ENCODE measurements around the gene BAD. TPM values are rescaled to one million over a fixed set of nuclear protein-coding genes. Genes with fewer than 3 reads are reported as not detected.
A peak's percentile ranks its signal among the peaks of the same experiment; 100 is the strongest.
"Not testable (repeated sequence)": the region's sequence is repeated elsewhere in the genome, so short reads cannot be mapped to it uniquely, and the experiment has no call there.

The BAD gene
- total RNA-seq, 1 donor from 2014 or later: 40.0 TPM

DNA sequence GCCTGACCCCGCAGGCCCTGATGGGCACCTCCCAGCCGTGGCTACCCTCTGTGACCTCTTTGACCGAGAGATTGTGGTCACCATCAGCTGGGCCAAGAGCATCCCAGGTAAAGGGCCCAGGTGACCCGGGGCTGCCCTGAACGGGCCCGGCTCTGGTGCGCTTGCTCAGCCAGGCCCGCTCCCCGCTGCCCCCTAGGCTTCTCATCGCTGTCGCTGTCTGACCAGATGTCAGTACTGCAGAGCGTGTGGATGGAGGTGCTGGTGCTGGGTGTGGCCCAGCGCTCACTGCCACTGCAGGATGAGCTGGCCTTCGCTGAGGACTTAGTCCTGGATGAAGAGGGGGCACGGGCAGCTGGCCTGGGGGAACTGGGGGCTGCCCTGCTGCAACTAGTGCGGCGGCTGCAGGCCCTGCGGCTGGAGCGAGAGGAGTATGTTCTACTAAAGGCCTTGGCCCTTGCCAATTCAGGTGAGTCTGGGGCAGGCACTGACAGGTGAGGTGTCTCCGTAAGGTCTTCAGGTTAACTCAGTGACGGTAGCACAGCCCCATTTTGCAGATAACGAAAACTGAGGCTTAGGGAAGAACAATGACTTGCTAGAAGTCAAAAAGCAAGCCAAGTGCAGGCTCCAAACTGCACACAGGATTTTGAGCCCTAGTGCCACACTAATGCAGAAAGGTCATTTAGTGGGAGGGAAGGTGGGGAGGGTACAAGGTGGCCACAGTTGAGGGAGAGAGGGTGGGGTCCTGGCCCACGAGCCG is 30.5 kb upstream of the BAD start:
- no peak for DNase-seq

DNA sequence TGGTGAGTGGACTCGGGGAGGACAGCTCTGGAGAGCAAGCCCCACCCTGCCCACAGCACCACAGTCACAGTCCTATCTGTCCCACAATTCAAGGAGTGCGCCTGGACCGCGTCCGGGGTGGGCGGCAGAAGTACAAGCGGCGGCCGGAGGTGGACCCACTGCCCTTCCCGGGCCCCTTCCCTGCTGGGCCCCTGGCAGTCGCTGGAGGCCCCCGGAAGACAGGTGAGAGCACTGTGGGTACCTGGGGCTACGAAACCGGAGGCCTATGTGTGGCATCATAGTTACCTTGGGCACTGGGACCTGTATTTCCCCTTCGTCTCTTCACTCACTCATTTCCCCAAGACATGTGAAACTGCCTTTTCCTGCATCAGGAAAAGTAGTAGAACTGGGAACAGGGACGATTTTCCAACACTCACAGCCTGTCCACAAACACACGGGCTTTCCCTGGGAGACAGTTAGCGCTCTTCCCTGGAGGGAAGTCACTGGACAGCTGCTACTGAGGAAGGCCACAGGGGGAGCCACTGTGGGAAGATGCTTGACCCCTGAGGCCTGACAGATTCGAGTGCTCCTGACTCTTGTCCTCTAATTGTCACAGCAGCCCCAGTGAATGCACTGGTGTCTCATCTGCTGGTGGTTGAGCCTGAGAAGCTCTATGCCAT is 29.8 kb upstream of the BAD start:
- no peak for DNase-seq

DNA sequence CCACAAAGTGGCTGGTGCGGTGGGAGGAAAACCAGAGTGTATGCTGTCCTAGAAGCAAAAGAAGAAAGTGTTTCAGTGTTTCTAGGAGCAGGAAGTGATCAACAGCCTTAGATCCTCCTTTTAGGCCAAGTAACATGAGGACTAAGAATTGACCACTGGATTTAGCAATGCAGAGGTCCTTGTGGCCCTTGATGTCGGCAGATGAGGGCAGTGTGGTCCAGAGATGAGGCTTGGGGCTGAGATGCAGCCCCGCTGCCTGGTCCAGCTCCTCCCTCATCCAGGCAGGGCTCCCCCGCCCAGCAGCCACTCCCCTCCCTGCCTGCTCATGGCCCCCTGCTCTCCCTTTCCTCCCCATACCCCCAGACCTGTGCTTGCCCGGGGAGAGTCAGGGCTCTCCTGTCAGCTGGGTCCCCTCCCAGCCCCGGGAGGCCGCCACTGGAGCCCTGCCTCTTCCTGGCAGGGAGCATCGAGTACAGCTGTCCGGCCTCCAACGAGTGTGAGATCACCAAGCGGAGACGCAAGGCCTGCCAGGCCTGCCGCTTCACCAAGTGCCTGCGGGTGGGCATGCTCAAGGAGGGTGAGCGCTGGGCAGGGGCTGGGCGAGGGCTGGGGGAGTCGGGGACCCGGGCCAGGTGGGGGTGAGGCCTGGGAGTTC is 29.2 kb upstream of the BAD start:
- DNase-seq: peak; percentile 55

DNA sequence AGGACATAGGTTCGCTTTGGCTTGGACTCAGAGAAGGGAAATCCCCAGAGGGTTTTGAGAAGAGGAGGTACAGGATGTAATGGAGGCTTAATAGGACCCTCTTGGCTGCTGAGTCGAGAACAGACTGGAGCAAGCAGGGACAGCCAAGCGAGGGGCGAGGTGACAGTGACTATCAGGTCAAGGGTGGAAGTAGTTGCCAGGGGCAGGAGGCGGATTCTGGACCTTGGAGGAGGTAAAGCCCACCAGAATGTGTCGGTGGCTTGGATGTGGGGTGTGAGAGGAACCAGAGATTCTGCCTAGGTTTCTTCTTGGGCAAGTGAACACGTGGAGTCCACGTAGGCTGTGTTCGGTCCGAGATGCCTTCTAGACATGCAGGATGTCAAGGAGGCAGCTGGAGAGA is 28.5 kb upstream of the BAD start:
- DNase-seq: no peak

DNA sequence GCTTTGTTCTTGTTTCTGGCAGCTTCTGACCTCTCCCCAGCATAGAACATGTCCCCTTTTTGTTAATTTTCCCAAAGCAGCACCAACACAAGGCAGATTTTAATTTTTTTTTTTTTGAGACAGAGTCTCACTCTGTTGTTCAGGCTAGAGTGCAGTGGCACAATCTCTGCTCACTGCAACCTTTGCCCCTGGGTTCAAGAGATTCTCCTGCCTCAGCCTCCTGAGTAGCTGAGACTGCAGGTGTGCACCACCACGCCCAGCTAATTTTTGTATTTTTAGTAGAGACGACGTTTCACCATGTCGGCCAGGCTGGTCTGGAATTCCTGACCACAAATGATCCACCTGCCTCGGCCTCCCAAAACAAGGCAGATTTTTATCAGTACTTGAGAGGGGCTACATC is 23.3 kb upstream of the BAD start:
- DNase-seq: not testable (repeated sequence)

DNA sequence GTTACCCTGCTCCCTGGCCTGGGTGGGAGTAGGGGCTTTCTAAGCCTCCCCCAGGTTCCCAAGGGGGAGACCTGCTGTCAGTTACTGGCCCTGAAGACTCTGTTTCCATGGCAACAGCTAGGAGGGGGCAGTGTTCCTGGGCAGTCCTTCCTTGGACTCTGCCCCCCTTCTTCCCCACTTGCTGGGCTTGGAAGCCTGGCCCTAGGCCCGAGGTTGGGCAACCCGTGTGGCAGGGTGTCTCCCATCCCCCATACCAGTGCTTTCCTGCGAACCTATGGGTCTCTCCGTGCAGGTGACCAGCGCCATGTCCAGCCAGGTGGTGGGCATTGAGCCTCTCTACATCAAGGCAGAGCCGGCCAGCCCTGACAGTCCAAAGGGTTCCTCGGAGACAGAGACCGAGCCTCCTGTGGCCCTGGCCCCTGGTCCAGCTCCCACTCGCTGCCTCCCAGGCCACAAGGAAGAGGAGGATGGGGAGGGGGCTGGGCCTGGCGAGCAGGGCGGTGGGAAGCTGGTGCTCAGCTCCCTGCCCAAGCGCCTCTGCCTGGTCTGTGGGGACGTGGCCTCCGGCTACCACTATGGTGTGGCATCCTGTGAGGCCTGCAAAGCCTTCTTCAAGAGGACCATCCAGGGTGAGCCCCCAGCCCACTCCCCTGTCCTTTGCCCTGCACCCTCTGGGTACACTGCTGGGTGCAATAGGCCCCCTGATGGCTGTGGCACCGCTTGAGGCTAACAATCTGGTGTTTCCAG is 22.6 kb upstream of the BAD start:
- DNase-seq: no peak

DNA sequence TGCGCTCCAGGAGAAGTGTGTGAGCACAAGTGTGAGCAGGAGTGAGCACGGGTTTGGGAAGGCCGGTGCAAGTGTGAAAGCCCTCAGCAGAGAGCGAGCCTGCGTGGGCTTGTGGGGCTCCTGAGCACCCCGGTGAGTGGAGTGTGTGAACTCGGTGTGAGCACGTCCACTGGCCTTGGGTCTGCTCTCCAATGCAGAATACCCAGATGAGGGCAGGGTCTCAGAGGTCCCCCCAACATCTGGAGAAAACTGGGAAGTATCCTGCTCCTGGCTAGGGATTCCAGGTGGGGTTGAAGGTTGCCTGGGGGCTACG is 22.1 kb upstream of the BAD start:
- DNase-seq: no peak

DNA sequence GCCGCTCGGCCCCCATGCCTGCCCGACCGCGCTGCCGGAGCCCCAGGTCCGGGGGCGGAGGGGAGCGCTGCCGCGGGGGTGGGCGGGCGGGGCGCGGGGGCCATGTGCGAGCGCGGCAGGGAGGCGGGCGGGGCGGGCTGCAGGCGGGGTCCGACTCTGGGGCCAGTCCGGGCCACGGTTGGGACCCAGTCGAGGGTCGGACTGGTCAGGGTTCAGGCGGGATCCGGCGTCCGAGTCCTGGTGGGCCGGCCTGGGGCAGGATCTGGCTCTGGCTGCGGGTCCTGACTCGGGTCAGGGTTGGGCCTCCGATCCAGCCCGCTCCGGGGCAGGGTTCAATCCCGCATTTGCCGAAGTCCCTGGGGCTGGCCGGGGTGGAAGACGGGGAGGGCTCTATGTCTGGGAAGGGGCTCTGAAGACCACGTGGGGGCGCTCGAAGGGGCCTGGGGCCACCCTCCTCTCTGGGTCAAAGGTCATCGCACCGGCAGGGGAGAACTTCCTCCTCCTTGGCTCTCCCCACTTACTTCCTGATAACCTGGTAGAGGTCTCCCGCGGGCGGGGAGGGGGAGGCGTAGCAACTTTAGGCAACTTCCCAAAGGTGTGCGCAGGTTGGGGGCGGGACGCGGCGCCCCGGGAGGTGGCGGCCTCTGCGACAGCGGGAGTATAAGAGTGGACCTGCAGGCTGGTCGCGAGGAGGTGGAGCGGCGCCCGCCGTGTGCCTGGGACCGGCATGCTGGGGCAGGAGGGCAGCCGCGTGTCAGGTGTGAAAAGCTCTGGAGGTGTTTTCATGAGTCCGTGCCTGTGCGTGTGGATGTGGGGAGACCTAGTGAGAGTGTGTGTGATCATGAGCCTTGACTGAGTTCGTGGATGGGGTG is 21.5 kb upstream of the BAD start:
- DNase-seq: peak; percentile 61

DNA sequence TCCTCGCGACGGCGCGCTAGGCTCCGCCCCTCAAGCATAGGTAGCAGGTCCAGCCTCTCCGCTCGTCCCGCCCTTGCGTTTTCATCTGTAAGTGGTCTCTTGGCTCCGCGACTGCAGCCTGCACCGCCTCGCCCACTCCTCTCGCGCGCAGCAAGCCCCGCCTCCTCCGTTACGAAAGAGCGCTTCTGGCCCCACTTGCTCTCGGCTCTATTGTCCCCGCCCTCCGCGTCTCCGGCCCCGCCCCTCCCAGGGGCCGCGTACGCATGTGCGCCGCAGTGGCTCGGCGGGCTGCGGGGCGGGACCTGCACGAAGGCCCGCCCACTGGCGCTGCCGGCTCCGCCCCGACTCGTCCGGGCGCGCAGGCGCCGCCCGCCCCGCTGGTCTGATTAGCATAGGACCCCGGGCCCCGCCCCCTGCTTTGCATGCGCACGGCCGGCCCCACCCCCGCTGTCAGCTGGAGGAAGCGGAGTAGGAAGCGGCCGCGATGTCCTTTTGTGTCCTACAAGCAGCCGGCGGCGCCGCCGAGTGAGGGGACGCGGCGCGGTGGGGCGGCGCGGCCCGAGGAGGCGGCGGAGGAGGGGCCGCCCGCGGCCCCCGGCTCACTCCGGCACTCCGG is 20.7 kb upstream of the BAD start, which contains the start of gene ESRRA:
Gene ESRRA (plus strand): TSS at position 450 of the 616 bp plus-strand sequence. CDS start 1,656 bp downstream, outside the sequence.
- DNase-seq: peak; percentile 99

DNA sequence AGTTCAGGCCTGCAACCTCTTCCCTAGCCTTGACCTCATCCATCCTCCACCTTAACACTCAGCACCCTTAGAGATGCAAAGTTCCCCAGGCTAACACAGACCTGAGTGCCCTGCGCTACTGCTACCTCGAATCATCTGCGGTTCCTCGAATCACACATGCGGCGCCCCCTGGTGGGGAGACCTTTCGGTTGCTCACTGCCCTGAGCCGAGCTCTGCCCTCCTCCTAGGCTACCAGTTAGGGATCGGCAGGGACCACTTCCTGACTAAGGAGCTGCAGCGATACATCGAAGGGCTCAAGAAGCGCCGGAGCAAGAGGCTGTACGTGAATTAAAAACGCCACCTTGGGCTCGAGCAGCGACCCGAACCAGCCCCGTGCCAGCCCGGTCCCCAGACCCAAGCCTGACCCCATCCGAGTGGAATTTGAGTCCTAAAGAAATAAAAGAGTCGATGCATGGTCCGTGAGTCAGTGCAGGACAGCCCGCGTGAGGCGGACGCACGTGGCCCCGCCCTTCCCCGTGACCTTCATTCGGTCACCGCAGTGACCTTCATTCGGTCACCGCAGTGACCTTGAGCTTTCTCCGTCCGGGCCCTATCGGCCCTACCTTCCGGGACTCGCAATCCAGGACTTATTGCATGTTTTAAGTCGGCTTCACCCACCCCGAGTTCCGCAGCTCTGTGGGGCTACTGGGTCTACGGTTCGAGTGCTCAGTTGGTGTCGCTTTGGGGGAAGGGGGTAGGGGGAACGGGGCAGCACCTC is 20.0 kb upstream of the BAD start:
- peak; percentile 93 for DNase-seq

DNA sequence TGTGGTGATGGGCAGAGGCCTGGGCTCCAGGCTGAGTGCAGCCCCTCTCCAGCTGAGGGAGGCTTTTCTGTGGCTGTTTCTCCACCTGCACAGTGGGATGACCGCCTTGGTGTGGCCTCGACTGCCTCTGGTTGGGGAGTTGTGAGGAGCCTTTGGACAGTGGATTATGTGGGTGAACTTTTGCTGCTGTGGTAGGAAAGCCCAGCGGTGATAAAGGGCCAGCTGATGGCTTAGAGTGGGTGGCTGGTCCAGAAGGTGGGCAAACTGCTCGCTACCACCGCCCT is 19.5 kb upstream of the BAD start:
- no peak for DNase-seq

DNA sequence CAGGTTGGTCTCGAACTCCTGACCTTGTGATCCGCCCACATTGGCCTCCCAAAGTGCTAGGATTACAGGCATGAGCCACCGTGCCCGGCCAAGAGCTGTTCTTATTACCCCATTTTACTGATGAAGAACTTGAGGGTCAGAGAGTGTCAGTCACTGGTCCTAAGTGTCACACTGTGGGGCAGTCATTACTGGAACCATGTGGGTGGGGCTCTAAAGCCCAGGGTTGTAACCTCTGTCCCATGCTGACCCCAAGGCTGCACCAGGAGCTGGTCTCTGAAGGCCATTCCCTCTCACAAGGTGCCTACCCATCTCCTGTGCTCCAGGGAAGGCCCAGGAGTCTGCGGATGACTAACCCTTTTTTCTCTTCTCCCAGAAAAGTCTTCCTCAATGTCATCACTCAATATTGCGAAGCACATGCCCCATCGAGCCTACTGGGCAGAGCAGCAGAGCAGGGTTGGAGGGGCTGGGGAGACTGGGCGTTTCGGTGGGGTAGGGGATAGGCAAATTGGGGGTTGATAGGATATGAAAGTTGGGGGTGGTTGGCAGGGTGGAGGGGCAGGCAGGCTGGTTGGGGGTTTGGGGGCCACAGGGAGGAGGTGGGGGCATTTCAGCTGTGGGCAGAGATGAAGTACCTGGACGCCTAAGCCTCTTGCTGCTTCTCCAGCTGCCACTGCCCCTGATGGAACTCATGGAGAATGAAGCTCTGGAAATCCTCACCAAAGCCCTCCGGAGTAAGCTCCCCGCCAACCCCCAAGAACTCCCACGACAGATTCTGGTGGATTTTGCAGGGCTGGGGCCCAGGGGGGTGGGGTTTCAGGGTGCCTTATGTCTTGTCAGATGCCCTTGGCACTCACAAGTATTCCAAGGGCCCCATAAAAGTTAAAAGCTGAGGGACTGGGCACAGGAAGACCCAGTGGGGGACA is 18.9 kb upstream of the BAD start:
- DNase-seq: no peak

DNA sequence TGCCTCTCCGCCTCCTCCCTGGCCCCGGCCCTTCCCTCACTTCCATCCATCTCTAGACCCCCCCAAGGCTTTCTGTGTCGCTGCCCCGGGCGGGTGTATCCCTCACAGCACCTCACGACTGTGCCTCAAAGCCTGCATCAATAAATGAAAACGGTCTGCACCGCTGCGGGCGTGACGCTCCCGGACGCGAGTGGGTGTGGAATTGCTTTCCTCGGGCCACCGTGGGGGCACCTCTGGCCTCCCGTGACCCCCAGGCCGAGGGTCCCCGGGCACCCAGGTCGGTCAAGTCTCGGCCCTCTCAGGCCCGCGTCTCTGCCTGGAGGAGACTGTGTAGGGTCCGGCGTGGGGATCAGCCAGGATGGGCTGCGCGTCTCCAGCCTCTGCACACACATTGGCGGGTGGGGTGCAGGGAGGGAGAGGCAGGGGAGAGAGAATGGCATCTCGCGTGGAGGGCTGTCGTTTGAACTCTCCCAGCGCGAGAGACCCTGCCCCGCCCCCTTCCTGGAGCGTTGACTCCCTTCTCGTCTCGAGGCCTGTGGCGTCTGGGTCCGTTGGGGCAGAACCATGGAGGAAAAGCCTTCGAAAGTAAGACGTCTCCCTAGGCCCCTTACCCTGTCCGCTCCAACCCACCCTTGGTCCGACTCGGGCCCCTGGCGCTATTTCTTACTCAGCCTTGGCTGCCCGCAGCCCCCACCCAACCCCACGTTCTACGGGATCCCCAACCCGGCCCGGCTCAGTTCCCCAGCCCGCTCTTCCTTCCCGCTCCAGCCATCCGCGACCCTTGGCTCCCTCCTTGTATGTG is 15.6 kb upstream of the BAD start, which contains the start of gene CATSPERZ:
Gene CATSPERZ (plus strand): TSS at position 512 of the 802 bp plus-strand sequence. CDS start 53 bp downstream, at position 565.
- no peak for DNase-seq

DNA sequence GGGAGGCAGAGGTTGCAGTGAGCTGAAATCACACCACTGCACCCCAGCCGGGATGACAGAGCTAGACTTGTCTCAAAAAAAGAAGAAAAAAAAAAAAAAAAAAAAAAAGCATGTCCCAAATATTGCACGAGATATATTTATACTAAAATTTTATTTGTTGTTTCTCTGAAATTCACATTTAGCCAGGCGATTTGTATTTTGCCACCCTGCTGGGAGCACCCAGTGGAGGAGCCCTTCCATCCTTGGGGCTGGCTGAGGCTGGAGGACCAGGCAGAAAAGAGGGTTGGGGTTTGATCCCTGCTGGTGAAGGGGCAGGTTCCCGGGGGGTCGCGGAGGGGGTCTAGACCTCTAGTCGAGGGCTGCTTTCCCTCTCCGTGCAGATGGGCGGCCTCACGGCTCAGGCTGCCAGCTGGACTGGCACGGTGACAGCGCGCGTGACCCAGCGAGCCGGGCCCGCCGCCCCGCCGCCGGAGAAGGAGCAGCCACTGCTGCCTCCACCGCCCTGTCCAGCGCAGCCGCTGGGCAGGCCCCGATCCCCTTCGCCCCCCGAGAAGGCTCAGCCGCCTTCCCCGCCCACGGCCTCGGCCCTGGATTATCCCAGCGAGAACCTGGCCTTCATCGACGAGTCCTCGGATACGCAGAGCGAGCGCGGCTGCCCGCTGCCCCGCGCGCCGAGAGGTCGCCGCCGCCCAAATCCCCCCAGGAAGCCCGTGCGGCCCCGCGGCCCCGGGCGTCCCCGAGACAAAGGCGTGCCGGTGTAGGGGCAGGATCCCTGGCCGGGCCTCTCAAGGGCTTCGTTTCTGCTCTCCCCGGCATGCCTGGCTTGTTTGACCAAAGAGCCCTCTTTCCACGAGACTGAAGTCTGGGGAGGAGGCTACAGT is 14.7 kb upstream of the BAD start:
- peak; percentile 70 for DNase-seq

DNA sequence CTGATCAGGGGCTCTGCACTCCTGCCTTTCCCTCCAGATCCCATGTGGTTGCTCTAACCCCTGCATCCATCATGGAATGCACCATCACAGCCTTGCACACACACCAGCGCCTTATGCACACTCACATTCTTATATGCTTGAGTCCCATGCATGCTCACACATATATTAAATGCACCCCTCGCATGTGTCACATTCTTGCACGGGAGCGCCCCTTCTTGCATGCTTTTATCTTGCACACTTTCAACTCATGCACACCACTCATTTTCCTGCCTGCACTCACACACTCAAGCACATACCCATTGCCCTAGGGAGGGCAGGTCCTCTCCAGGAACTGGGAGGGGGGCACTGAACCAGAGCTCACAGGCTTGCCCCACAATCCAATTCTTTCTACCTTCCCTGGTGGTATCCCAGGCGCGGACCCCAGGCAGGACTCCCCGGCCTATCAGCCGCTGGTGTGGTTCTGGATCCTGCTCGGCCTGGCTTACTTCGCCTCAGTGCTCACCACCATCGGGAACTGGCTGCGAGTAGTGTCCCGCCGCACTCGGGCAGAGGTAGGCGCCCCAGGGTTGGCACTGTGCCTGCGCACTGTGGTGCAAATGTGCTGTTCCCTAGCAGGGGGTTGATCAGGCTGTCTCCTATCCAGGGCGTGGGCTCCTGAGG is 13.4 kb upstream of the BAD start:
- no peak for DNase-seq

DNA sequence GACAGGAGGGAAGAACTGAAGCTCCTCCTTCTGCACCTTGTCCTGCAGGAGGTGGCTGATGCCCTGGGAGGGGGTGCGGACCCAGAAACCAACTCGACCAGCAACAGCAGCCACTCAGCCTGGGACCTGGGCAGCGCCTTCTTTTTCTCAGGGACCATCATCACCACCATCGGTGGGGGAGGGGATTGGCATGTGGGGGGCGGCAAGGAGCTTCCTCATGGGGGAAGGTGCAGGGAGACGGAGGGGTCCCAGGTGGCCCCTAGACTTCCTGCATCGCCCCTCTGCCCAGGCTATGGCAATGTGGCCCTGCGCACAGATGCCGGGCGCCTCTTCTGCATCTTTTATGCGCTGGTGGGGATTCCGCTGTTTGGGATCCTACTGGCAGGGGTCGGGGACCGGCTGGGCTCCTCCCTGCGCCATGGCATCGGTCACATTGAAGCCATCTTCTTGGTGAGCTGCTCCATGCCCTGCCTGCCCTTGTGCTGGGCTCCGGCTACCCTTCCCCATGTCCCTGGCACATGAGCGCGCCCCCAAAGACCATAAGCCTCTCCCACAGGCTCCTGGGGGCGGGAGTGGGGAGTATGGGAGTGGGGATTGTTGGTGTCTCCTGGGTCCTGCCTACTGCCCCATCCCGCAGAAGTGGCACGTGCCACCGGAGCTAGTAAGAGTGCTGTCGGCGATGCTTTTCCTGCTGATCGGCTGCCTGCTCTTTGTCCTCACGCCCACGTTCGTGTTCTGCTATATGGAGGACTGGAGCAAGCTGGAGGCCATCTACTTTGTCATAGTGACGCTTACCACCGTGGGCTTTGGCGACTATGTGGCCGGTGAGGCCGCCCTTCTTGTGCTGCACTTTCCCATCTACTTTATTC is 12.6 kb upstream of the BAD start:
- no peak for DNase-seq
